A549 (cell line): ENCODE measurements around the gene SNX30. TPM values are rescaled to one million over a fixed set of nuclear protein-coding genes. Genes with fewer than 3 reads are reported as not detected.

Experiments
- ATAC-seq, 2 experiments: fragments of 200-7000 bp in 1 of 2; fragments of >200 bp in 1 of 2; cut with Nextera tagmentation in 1 of 2; cut with Tn5 transposase in 1 of 2; 3 replicates each; pipeline versions ENCODE4 v1.8.0 to v1.9.1; 2018 to 2020; ENCODE audit warnings: mild to moderate bottlenecking in 1 of 2, moderate library complexity in 1 of 2
- CTCF ChIA-PET: fragments of 300-600 bp; sonication (Branson Sonifier 250); formaldehyde crosslinking; extraction: SDS; loops from one replicate; lab custom pipeline; 2021; ENCODE audit warnings: antibody characterized with exemption, inconsistent platforms; lab: Yijun Ruan, JAX
- POLR2A ChIA-PET: fragments of 350-600 bp; formaldehyde crosslinking; extraction: SDS; loops from one replicate; lab custom pipeline; 2021; ENCODE audit warnings: antibody characterized with exemption, inconsistent platforms; lab: Yijun Ruan, JAX
- DNase-seq, 2 experiments: peaks; one replicate each; pipeline versions ENCODE4 v3.0.0 to v3.0.0-alpha.2; 2011 to 2016; ENCODE audit warnings: low read depth in 1 of 2, low spot score in 1 of 2
- FAIRE-seq: peaks from 2 replicates; lab custom pipeline; 2011; peaks lifted over from hg19 to GRCh38; lab: Jason Lieb, UNC
- H3K27ac ChIP-seq, 2 experiments: fragments of >200 bp; sonication (Bioruptor Twin); formaldehyde crosslinking; 3 replicates each; pipeline ENCODE4 v1.5.1; 2016 to 2017
- H3K4me1 ChIP-seq: fragments of >200 bp; sonication (Bioruptor Twin); formaldehyde crosslinking; 3 replicates; pipeline ENCODE4 v1.6.1; 2016
- H3K4me2 ChIP-seq: fragments of >200 bp; sonication (Bioruptor Twin); formaldehyde crosslinking; 3 replicates; pipeline ENCODE4 v1.6.1; 2016
- H3K4me3 ChIP-seq: fragments of >200 bp; sonication (Bioruptor Twin); formaldehyde crosslinking; 3 replicates; pipeline ENCODE4 v1.5.1; 2016
- H3K9me3 ChIP-seq: fragments of >200 bp; sonication (Bioruptor Twin); formaldehyde crosslinking; 3 replicates; pipeline ENCODE4 v1.6.1; 2016
- ATOH8 ChIP-seq: fragments of 250-450 bp; sonication (Bioruptor Pico); IDR thresholded peaks from 2 replicates; pipeline ENCODE4 v1.5.0; 2020; ENCODE audit warnings: low read depth, mild to moderate bottlenecking, moderate library complexity
- BHLHE40 ChIP-seq: IDR thresholded peaks from 2 replicates; pipeline ENCODE4 v1.6.1; 2012; ENCODE audit warnings: low read depth, low read length, inconsistent platforms
- EP300 ChIP-seq, 2 experiments: fragments of >200 bp; sonication (Bioruptor Twin); formaldehyde crosslinking; IDR thresholded peaks; 2 replicates in 1 of 2; 3 replicates in 1 of 2; pipeline ENCODE4 v1.6.1; 2016 to 2017
- ESRRA ChIP-seq: fragments of 150-350 bp; IDR thresholded peaks from 2 replicates; pipeline ENCODE4 v1.6.1; 2014; ENCODE audit warnings: mild to moderate bottlenecking, low read length, borderline replicate concordance
- FOSL2 ChIP-seq, 2 experiments: fragments of 450-650 bp in 1 of 2; fragments of >200 bp in 1 of 2; sonication (Bioruptor Twin) in 1 of 2; formaldehyde crosslinking; IDR thresholded peaks; 2 replicates each; pipeline versions ENCODE4 v1.5.0 to v1.6.1; 2016 to 2020; ENCODE audit warnings: mild to moderate bottlenecking in 1 of 2, moderate library complexity in 1 of 2
- FOXS1 ChIP-seq: fragments of 250-450 bp; sonication (Bioruptor Pico); IDR thresholded peaks from 2 replicates; pipeline ENCODE4 v1.5.0; 2020; ENCODE audit warnings: mild to moderate bottlenecking, moderate library complexity
- GATA3 ChIP-seq: IDR thresholded peaks from 2 replicates; pipeline ENCODE4 v1.6.1; 2012; ENCODE audit warnings: borderline replicate concordance
- HOXA7 ChIP-seq: fragments of 250-450 bp; sonication (Bioruptor Pico); IDR thresholded peaks from 2 replicates; pipeline ENCODE4 v1.5.0; 2020; ENCODE audit warnings: mild to moderate bottlenecking, moderate library complexity
- KDM1A ChIP-seq: fragments of 200-600 bp; sonication (generic); IDR thresholded peaks from 2 replicates; pipeline ENCODE4 v1.6.1; 2016; ENCODE audit warnings: low read depth, mild to moderate bottlenecking
- MAZ ChIP-seq: fragments of 150-350 bp; IDR thresholded peaks from 2 replicates; pipeline ENCODE4 v1.6.1; 2014; ENCODE audit warnings: antibody characterized with exemption, low read depth, low read length, borderline replicate concordance
- NFE2L2 ChIP-seq: fragments of 150-350 bp; conservative IDR thresholded peaks from 2 replicates; pipeline ENCODE4 v1.6.1; 2014; ENCODE audit warnings: low read length
- PBX3 ChIP-seq: IDR thresholded peaks from 2 replicates; pipeline ENCODE4 v1.6.1; 2012
- POLR2AphosphoS2 ChIP-seq: conservative IDR thresholded peaks from 2 replicates; pipeline ENCODE4 v1.6.1; 2012; ENCODE audit warnings: low read length, improper control_type of control experiment, inconsistent platforms
- RNF2 ChIP-seq: fragments of 200-600 bp; sonication (generic); IDR thresholded peaks from 2 replicates; pipeline ENCODE4 v1.6.1; 2016; ENCODE audit warnings: low read depth, mild to moderate bottlenecking, antibody characterized with exemption, moderate library complexity, borderline replicate concordance
- TFCP2L1 ChIP-seq: fragments of 250-450 bp; sonication (Bioruptor Pico); IDR thresholded peaks from 2 replicates; pipeline ENCODE4 v1.5.0; 2021; ENCODE audit warnings: mild to moderate bottlenecking
- USF2 ChIP-seq: fragments of 450-650 bp; IDR thresholded peaks from 2 replicates; pipeline ENCODE4 v1.6.1; 2014; ENCODE audit warnings: antibody characterized with exemption
- ZSCAN20 ChIP-seq: fragments of 250-450 bp; sonication (Bioruptor Pico); IDR thresholded peaks from 2 replicates; pipeline ENCODE4 v1.8.0; 2022; ENCODE audit warnings: mild to moderate bottlenecking, moderate library complexity
- WGBS: methylation state at CpG from one replicate; pipeline ENCODE4 v1.1.6; 2017; ENCODE audit errors: missing lambda C conversion rate; 5-methylcytosine and 5-hydroxymethylcytosine counted together
- polyA plus RNA-seq, 4 experiments: library from polyadenylated mRNA; depleted of rRNA in 3 of 4; stranded (reverse); fragments of >200 nt; fragmentation: RNase III in 1 of 4; extraction: RNeasy Plus Mini Kit Qiagen cat#74134 plus additional on column Dnase treatment in 1 of 4; gene quantifications; 2 replicates in 3 of 4; 3 replicates in 1 of 4; pipeline ENCODE4 v1.2.3, GENCODE V29; 2011 to 2017

Gene SNX30
- polyA plus RNA-seq, 2 of the 4 experiments (the other 2 are of a cell fraction) = 3.1 to 3.6 TPM

GRCh38 chr9:112774006-112774996, 23.7 kb downstream of the SNX30 start:
- H3K4me2 ChIP-seq = no peak overlapping the region
- WGBS = 83% methylated on average over 9 of the region's 9 CpGs
- no peak for DNase-seq
- POLR2A ChIA-PET = no interaction called here
- no peak for FAIRE-seq
- no peak overlapping the region for H3K4me3 ChIP-seq
- CTCF ChIA-PET = no interaction called here
- H3K27ac ChIP-seq = no peak overlapping the region
- no peaks in the 10 kb centered on the region for H3K9me3 ChIP-seq
- no peaks in the 10 kb centered on the region for H3K4me1 ChIP-seq
- TF ChIP-seq FOSL2 (IDR thresholded peaks at IDR 0.05) = no peak
- no peak for TF ChIP-seq FOSL2 (CRISPR knock-in tag; IDR thresholded peaks at IDR 0.05)
- no peak for TF ChIP-seq ZSCAN20
- TF ChIP-seq TFCP2L1 (CRISPR knock-in tag) = no peak
- TF ChIP-seq POLR2AphosphoS2 = no peak
- TF ChIP-seq RNF2 = no peak
- TF ChIP-seq NFE2L2 = no peak
- TF ChIP-seq MAZ = no peak
- TF ChIP-seq HOXA7 (CRISPR knock-in tag) = no peak
- no peak for ATAC-seq

GRCh38 chr9:112777914-112778313, 27.4 kb downstream of the SNX30 start:
- no peak for TF ChIP-seq USF2
- no peak for TF ChIP-seq ATOH8 (CRISPR knock-in tag)
- TF ChIP-seq BHLHE40 = no peak
- TF ChIP-seq TFCP2L1 (CRISPR knock-in tag) = no peak
- no peak for TF ChIP-seq KDM1A
- no peak for TF ChIP-seq PBX3
- no peak for ATAC-seq
- Histone ChIP-seq H3K9me3 (no peaks in the 10 kb centered on the region), H3K4me1 (no peaks in the 10 kb centered on the region), H3K4me3 (no peak overlapping the region), H3K27ac (no peak overlapping the region), H3K4me2 (no peak overlapping the region)
- ChIA-PET CTCF (no interaction called here), POLR2A (no interaction called here)
- FAIRE-seq = no peak
- DNase-seq = no peak

GRCh38 chr9:112780450-112781036, 30.0 kb downstream of the SNX30 start:
- 83% methylated on average over 6 of the region's 6 CpGs for WGBS
- no peak overlapping the region for H3K27ac ChIP-seq
- no peak for DNase-seq
- TF ChIP-seq GATA3 (no peak), EP300 (IDR thresholded peaks at IDR 0.05) (no peak), FOXS1 (CRISPR knock-in tag) (no peak), ESRRA (no peak)
- TF ChIP-seq, all 56 proteins: peak for 0
- POLR2A ChIA-PET = no interaction called here
- H3K4me2 ChIP-seq = no peak overlapping the region
- FAIRE-seq = no peak
- H3K4me3 ChIP-seq = no peak overlapping the region
- ATAC-seq = no peak
- CTCF ChIA-PET = interaction anchor here (1.2 kb wide), 1 partner anchor 16 kb away, joined by 3 read pairs; no protein-coding TSS in a partner anchor
- no peaks in the 10 kb centered on the region for H3K9me3 ChIP-seq
- H3K4me1 ChIP-seq = no peaks in the 10 kb centered on the region
